GM18868 (cell line): ENCODE measurements around the gene ANO2.
"Not testable (repeated sequence)": the region's sequence is repeated elsewhere in the genome, so short reads cannot be mapped to it uniquely, and the experiment has no call there.

Source experiments
- ATAC-seq: cut with Tn5 transposase; IDR thresholded peaks from one replicate; pipeline ENCODE4 v1.9.1; 2021; ENCODE audit warnings: mild to moderate bottlenecking, moderate library complexity; ENCODE audit not compliant: unreplicated experiment

The ANO2 gene

DNA sequence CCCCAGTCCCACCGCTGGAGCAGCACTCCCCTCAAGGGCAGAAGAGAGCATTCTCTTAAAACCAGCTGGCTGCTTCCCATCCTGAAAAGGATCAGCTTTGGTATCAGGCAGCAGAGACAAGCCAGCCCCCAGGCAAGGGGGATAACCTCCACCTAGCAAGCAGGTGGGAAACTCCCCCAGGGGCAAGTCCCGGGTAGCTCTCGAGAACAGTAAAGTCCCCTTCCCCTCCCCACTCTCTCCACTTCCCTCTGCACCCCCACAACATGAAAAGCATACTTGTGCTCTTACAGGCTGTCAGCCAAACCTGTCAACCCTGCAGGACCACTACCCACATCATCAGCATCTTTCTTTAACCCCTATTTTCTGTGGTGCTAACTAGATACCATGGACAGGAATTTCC, 259.1 kb downstream of the ANO2 start:
- peak; percentile 82 for ATAC-seq

DNA sequence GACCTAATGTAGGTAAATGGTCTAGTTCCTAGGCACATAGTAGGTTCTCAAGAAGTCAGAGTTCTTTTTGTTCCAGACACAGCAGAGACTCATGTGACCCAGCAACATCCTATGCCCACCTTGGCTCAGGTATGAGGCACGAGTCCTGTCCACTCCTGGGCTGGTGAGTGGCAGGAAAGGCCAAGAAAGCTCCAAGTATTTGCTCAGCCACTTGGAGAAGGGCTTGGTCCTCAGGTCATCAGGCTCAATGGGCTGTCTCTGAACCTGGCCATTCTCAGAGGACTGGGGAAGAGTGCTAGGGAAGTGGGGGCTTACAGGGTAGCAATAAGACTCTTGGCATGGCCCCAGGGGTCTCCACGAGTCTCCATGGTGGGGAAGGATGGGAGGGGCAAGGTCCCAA, 260.1 kb downstream of the ANO2 start:
- no peak for ATAC-seq

DNA sequence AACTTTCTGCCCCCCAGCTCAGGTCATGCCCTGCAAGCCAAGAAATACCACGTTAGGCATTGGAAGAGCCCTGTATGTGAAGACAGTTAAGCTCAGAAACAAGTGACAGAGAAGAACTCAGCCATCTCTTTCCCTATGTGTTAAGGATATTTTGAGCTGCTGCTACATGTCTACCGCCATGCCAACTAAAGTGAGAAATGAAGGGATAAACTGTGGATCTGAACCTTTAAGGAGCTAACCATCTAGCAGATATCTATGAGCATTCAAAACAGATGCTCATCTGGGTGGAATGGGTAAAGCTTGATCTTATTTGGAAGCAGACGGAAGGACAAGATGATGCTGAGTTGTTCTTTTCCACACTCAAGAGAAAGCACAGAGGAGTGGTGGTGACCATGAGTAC, 262.5 kb downstream of the ANO2 start:
- ATAC-seq: no peak

DNA sequence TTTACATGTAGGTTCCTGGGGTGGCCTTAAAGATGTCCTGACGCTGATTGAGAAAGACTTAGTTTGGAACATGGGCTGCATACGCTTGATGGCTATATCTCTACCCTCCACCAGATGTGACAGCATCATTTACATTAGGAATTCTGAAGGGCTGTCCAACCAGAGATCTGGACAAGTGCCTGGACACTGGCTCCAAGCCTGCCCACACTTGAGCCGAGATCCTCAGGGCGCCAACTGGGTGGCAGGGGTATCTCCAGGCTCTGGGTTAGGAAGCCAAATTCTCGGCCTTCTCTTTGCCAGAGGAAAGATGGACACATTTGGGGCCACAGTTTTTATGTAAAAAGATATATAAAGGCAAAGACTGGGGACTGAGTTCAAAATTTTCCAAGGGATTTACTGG, 266.9 kb downstream of the ANO2 start:
- ATAC-seq: no peak

DNA sequence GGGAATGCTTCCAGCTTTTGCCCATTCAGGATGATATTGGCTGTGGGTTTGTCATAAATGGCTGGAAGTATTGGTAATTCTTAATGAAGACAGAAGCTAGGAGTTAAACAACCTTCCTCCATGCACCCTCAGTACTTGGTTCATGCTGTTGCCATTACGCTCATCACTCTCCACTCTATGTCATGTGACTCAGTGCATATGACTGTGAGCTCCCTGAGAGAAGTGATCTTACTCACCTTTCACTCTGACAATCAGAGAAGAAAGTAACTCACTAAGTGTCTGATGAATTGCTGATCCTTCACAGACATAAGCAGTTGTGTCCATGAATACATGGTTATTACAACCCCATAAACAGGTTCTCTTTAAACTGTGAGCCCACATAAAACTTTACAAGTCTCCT, 275.4 kb downstream of the ANO2 start:
- ATAC-seq: not testable (repeated sequence)

- ATAC-seq: no peak
Measured at GRCh38 chr12:5665615-5666014, 279.4 kb downstream of the ANO2 start.

DNA sequence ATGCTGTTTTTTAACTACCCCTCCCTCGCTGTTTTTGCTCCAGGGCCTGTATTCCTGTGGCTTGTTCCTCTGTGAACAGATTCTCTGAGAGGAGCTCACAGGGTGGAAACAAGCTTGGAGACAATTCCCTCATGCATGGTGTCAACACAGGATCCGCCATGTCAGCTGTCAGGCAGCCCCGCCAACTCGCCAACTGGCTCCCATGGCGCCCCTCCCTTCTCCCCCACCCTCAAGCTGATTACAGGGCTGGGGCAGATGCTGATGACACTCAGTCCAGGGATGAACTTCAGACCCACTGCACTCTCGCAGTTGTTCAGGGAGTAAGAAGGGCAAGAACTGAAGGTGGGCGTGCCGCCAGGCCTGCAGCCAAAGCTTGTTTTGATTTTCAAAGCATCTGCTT, 283.2 kb downstream of the ANO2 start:
- no peak for ATAC-seq

DNA sequence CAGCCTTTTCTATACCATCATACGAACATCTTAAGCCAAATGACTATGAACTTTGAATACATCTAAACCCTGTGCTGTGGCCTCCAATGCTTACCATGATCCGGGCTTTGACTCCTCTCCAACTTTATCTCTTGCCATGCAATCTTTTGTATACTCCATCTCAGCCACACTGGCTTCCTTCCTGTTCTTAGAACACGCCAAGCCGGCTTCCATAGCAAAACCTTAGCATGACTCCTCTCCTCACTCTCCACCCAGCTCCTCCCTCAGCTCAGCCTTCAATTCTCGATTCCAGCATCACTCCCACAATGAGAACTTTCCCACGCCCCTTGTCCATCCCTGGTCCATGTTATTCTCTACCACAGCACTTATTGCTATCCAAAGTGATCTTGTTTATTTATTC, 284.8 kb downstream of the ANO2 start:
- ATAC-seq: no peak

DNA sequence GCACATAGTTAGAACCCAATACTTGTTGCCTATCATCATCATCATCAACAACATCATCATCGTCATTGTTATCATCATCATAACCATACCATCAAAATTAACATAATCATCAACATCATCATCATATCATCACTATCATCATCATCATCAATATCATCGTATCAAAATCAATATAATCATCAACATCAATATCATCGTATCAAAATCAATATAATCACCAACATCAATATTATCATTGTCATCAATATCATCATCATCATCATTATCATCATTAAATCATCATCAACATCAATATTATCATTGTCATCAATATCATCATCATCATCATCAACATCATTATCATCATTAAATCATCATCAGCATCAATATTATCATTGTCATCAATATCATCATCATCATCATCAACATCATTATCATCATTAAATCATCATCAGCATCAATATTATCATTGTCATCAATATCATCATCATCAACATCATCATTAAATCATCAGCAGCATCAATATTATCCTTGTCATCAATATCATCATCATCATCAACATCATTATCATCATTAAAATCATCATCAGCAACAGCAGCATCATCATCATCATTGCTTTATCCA, 286.6 kb downstream of the ANO2 start:
- ATAC-seq: not testable (repeated sequence)

GRCh38 chr12:5656836-5657235, 288.2 kb downstream of the ANO2 start:
- ATAC-seq: no peak

DNA sequence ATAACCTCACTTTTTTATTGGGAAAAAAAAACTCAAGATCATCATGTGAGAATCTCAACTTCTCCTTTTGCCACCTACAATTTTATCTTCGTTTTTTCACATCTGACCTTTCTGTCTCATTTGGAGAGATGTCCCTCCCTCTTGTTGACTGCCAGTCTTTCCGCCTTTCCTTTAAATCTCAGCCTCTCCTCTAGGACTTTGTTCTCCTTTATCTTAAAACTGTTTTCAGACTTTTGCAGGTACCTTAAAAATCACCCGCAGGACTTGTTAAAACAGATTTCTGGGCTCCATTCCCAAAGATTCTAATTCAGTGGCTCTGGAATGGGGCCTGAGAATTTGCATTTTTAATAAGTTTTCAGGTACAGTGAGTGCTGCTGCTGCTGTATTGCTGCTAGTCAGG, 289.9 kb downstream of the ANO2 start:
- ATAC-seq: no peak

GRCh38 chr12:5654019-5654418, 291.0 kb downstream of the ANO2 start:
- no peak for ATAC-seq

- no peak for ATAC-seq
Measured at GRCh38 chr12:5650829-5651461, 294.1 kb downstream of the ANO2 start.

DNA sequence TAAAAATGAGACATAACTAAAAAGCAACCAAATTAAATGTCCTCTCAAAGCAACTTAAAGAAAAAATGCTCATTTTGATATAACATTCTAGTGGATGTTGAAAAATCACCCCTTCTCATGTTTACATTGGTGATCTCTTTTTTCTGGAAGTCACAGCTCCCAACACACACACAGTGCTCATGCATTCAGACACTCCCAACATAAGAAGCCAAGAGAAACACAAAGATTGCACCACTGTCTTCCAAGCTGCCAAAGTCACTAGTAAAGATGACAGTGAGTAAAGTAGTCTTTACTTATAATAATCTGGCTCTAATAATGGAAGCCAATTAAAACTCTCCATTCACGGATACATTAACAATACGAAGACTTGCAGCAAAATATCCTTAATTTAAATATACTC, 294.8 kb downstream of the ANO2 start:
- ATAC-seq: no peak

GRCh38 chr12:5648692-5649359, 296.2 kb downstream of the ANO2 start:
- ATAC-seq: no peak

- no peak for ATAC-seq
Measured at GRCh38 chr12:5643266-5643665, 301.8 kb downstream of the ANO2 start.

DNA sequence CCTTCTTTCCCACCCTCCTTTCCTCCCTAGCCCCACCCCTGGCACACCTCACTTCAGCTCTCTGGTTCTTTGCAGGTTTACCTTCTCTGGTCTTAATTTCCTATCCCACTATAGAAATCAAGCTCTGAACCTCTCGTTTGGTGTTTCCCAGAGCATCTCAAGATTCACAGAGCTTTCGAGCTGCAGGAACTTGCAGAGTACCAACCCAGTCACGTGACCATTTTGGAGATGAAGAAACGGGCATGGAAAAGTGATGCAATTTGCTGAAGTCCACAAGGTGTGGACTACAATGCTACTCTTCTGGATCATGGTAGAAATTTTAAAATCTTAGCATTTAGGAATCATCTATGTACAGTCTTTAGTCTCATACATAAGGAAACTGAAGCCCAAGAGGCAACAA, 307.4 kb downstream of the ANO2 start:
- no peak for ATAC-seq

DNA sequence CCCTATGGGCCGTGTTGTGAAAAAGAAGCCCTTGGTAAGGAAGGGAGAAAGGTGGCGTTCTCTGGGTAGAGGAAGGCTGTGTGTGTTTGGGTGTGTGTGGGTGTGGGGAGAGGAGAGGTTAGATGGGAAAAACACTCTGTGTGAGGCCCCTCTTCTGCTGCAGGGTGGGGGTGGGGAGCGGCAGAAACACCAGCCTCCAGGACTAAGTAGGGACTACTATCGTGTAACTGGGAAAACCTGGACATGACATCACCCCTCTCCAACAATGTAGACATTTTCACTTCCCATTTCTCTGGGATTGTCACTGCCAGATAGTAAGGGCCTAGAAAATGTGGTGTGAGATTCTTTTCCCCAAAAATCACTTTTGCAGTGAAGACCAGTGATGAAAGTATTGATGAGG, 308.2 kb downstream of the ANO2 start:
- ATAC-seq: no peak

GRCh38 chr12:5633106-5633505, 312.0 kb downstream of the ANO2 start:
- no peak for ATAC-seq

DNA sequence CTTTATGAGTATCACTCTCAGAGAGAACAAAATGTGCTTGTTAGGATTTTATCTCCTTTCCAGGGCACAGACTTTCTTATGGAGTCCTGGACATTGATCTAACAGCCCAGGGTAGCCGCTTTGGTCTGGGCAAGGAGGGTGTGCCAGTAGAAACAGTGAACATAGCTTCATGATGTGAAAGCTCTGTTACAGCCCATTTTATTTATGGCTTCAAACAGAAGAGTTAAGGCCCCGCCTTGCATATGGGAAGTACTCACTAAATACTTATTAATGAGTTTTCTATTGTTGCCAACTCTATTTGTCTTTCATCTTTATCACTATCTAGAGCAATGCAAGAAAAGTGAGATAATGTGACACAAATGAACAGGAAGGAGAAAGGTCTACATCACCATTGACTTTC, 312.6 kb downstream of the ANO2 start:
- no peak for ATAC-seq

- no peak for ATAC-seq
Measured at GRCh38 chr12:5631497-5631896, 313.6 kb downstream of the ANO2 start.

GRCh38 chr12:5630726-5631125, 314.3 kb downstream of the ANO2 start:
- no peak for ATAC-seq

DNA sequence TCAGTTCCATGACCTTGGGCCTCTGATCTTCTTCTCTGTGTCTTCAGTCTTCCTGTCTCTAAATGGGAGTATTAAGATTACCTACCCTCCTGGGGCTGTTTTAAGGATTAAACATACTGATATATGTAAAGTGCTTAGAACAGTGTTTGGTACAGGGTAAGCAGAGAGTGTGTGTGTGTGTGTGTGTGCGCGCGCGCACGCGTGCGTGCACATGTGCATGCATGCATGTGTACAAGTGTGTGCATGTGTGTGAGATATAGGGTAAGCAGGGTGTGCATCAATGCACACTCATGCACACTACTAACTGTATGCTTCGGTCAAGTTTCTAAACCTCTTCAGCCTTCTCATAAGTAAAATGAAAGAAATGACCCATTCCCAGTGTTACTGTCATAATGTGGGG, 316.6 kb downstream of the ANO2 start:
- ATAC-seq: no peak
